WERI-Rb-1 (cell line): Measurements from ENCODE around the gene BTC.

ENCODE experiments used
- DNase-seq: peaks from one replicate; pipeline ENCODE4 v3.0.0-alpha.2; 2020
- H3K27ac ChIP-seq: fragments of 250-450 bp; sonication (Bioruptor Pico); 2 replicates; pipeline ENCODE4 v1.5.1; 2020; ENCODE audit warnings: mild to moderate bottlenecking, moderate library complexity
- H3K27me3 ChIP-seq: fragments of 250-450 bp; sonication (Bioruptor Pico); 2 replicates; pipeline ENCODE4 v1.5.1; 2021; ENCODE audit warnings: mild to moderate bottlenecking, low read depth, moderate library complexity; ENCODE audit not compliant: insufficient read depth, severe bottlenecking
- H3K36me3 ChIP-seq: fragments of 250-450 bp; sonication (Bioruptor Pico); 2 replicates; pipeline ENCODE4 v1.5.1; 2020; ENCODE audit warnings: mild to moderate bottlenecking, moderate library complexity
- H3K4me3 ChIP-seq: 2 replicates; pipeline ENCODE4 v1.5.1; 2011; ENCODE audit warnings: low read depth, mild to moderate bottlenecking, control low read depth, low read length
- H3K9me3 ChIP-seq: fragments of 250-450 bp; sonication (Bioruptor Pico); 2 replicates; pipeline ENCODE4 v1.5.1; 2021; ENCODE audit warnings: mild to moderate bottlenecking, moderate library complexity; ENCODE audit not compliant: severe bottlenecking
- TF ChIP-seq, protein P1 (sequence below): IDR thresholded peaks from 2 replicates; pipeline ENCODE4 v1.5.1; 2011; ENCODE audit warnings: low read depth, mild to moderate bottlenecking, control low read depth, inconsistent platforms, low read length

BTC gene, protein sequence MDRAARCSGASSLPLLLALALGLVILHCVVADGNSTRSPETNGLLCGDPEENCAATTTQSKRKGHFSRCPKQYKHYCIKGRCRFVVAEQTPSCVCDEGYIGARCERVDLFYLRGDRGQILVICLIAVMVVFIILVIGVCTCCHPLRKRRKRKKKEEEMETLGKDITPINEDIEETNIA

DNA sequence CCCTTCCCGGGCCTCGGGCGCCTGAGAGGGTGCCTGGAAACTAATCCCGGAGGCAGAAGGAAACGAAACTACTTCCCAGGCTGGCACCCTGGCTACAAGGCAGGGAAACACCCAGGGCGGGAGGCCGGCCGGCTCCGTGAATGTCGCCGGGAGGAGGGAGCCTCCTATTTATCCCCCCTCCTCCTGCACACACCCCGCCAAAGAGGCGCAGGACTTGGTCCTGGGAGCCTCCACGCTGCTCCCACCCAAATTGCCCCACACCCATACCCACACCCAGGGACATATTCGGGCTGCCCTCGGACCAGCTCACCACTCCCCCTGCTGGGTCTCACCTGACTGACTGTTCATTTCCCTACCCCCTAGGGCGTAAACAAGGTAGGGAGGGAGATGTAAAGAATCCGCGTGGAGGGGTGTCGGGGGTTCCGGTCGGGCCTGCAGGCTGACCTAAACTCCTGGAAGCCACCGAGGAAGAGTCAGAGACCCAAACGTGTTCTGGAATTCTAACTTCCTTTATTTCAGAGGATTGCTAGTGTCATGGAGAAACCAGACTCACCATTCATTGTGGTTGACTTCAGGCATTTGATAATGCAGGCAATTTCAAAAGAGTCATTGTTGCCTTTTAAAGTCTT, at the start of gene BTC:
BTC (minus strand) TSS at position 142 of the 629 bp plus-strand sequence. CDS start 198 bp downstream, outside the sequence.
- TF ChIP-seq, protein P1, sequence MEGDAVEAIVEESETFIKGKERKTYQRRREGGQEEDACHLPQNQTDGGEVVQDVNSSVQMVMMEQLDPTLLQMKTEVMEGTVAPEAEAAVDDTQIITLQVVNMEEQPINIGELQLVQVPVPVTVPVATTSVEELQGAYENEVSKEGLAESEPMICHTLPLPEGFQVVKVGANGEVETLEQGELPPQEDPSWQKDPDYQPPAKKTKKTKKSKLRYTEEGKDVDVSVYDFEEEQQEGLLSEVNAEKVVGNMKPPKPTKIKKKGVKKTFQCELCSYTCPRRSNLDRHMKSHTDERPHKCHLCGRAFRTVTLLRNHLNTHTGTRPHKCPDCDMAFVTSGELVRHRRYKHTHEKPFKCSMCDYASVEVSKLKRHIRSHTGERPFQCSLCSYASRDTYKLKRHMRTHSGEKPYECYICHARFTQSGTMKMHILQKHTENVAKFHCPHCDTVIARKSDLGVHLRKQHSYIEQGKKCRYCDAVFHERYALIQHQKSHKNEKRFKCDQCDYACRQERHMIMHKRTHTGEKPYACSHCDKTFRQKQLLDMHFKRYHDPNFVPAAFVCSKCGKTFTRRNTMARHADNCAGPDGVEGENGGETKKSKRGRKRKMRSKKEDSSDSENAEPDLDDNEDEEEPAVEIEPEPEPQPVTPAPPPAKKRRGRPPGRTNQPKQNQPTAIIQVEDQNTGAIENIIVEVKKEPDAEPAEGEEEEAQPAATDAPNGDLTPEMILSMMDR: peak; percentile 73
- H3K36me3 ChIP-seq: no peaks in the 10 kb centered on the region
- no peaks in the 10 kb centered on the region for H3K27me3 ChIP-seq
- H3K9me3 ChIP-seq: no peaks in the 10 kb centered on the region
- H3K27ac ChIP-seq: peak within 1 kb of the TSS; percentile 61
- peak within 1 kb of the TSS; percentile 71 for H3K4me3 ChIP-seq
- peak; percentile 73 for DNase-seq

DNA sequence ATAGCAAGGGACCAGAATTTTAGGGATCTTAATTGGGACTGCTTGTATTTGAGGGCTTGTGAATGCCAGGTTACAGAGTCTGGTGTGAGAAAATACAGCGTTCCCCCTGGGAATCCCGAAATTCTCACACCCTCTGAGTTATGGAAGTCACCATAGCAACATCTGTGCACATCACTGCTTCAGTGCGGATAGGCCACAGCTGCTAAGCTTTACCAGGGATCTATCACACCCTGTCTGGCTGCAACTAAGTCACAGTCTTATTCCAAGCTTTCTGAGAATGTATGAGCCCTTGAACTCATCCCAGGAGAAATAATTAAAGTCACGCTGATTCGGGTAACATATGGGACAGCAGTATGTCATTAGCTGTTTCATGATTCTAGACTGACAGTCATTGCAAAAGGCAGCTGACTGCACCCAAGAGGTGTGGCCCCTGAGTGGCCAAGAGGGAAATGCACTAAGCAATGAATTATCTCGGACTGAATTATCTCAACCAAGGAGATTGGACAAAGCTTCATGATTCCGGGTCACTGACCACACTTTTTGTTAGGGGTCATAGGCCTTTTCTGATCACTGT, 46.7 kb upstream of the BTC start:
- no peak overlapping the region for H3K4me3 ChIP-seq
- TF ChIP-seq, protein P1: no peak
- H3K27ac ChIP-seq: no peak overlapping the region
- no peaks in the 10 kb centered on the region for H3K36me3 ChIP-seq
- no peaks in the 10 kb centered on the region for H3K9me3 ChIP-seq
- H3K27me3 ChIP-seq: no peaks in the 10 kb centered on the region
- DNase-seq: no peak

DNA sequence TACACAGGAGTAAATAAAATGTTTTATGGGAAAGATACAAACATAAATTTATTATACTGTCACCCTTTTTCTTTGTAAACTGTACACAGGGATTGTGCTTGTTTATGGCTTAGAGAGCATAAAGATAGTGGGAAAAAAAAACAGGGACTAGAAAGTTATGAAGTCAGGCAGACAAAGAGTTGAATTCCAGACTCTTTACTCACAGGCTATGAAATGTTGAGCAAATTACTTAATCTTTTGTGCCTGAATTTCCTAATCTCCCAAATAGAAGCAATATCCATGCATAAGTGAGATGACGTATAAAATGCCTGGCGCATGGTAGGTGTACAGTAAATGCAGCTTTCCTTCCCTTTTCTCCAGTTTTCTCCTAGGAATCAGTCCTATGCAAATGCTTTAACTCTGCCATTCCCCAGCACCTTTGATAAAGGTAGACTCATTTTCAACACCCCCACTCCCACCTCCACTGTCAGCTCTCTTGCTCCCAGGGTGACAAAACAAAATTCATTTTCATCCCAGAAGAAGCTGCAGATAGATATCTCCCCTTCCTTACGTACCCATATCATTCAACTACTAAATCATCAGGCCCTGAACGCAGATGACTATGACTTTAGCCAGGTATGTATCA, 44.5 kb upstream of the BTC start:
- Histone ChIP-seq H3K36me3 (no peaks in the 10 kb centered on the region), H3K9me3 (no peaks in the 10 kb centered on the region), H3K4me3 (no peak overlapping the region), H3K27ac (no peak overlapping the region), H3K27me3 (no peaks in the 10 kb centered on the region)
- DNase-seq: no peak
- TF ChIP-seq, protein P1: no peak

DNA sequence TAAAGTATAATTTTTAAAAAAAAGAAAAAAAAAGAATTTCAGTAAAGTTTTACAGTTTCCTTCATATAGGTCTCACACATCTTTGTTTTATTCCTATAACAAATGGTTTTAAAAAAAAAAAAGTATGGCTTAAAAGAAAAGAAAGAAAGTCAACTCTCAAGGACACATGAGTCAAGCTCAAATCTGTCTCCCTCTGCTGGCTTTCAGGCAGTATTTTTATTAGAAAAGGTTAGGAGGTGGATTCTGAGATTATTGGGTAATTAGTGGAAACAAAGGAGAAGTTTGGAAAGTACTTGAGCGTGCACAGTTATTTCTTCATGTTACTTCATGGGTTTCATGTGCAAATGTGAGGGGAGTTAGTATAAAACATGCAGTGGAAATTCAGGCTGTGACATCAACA, 36.6 kb upstream of the BTC start:
- no peak for DNase-seq
- Histone ChIP-seq H3K27ac (no peak overlapping the region), H3K27me3 (no peaks in the 10 kb centered on the region), H3K4me3 (no peak overlapping the region), H3K36me3 (no peaks in the 10 kb centered on the region), H3K9me3 (no peaks in the 10 kb centered on the region)
- TF ChIP-seq, protein P1: 0 out of 2 replicates have a peak, but pooled peaks have one; percentile 2

DNA sequence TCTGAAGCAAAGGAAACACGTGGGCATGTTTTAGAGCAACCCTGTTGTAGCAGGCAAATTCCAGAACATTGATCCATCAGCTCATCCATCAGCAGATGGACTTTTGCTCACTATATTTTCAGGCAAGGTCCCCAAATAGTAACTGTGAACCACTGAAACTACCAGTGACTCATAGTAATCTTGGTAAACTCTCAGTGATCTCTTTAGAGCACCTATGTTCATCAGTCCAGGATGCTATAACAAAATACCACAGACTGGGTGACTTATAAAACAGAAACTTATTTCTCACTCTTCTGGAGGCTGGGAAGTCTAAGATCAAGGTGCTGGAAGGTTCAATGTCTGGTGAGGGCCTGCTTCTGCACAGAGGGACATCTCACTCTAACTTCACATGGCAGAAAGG, 28.9 kb upstream of the BTC start:
- Histone ChIP-seq H3K9me3 (peaks cover 4% of the 10 kb centered on the region), H3K4me3 (no peak overlapping the region), H3K36me3 (no peaks in the 10 kb centered on the region), H3K27me3 (no peaks in the 10 kb centered on the region), H3K27ac (no peak overlapping the region)
- TF ChIP-seq, protein P1: no peak
- no peak for DNase-seq
